HCT116 (cell line): ENCODE results near the gene EEPD1.

ENCODE experiments used
- ATF3 ChIP-seq: IDR thresholded peaks from 2 replicates; pipeline ENCODE4 v1.6.1; 2012
- CTCF ChIP-seq, 3 experiments: fragments of 200-600 bp in 1 of 3; sonication (generic) in 1 of 3; IDR thresholded peaks in 2 of 3; conservative IDR thresholded peaks in 1 of 3; 2 replicates each; pipeline ENCODE4 v1.5.1; 2012 to 2017; ENCODE audit warnings: low read depth in 2 of 3, low read length in 2 of 3, antibody characterized with exemption in 1 of 3, borderline replicate concordance in 1 of 3, control low read depth in 1 of 3, mild to moderate bottlenecking in 1 of 3, mixed read lengths in 1 of 3, mixed run types in 1 of 3, moderate library complexity in 1 of 3; ENCODE audit not compliant: insufficient read depth in 1 of 3
- EZH2 ChIP-seq: fragments of 200-600 bp; sonication (generic); IDR thresholded peaks from 2 replicates; pipeline ENCODE4 v1.6.1; 2017; ENCODE audit warnings: antibody characterized with exemption, mixed run types
- POLR2A ChIP-seq: IDR thresholded peaks from 2 replicates; pipeline ENCODE4 v1.7.0; 2011; ENCODE audit warnings: borderline replicate concordance; ENCODE audit not compliant: insufficient read depth, insufficient read length; ENCODE audit errors: extremely low read depth
- SP1 ChIP-seq: IDR thresholded peaks from 2 replicates; pipeline ENCODE4 v1.6.1; 2012; ENCODE audit warnings: low read depth
- YY1 ChIP-seq: IDR thresholded peaks from 2 replicates; pipeline ENCODE4 v1.6.1; 2011; ENCODE audit warnings: low read length, low read depth, moderate library complexity, mild to moderate bottlenecking; ENCODE audit not compliant: insufficient replicate concordance; ENCODE audit errors: extremely low read depth

- TF ChIP-seq SP1 (no peak), CTCF (IDR thresholded peaks at IDR 0.05 in 2 of 3, conservative IDR thresholded peaks at IDR 0.05 in 1 of 3; ENCODE audit: borderline replicate concordance in 1 of 3, insufficient read depth in 1 of 3, low read depth in 2 of 3, low read length in 2 of 3) (no peak), EZH2 (no peak), ATF3 (no peak), POLR2A (no peak), YY1 (no peak)
Observed at GRCh38 chr7:36158321-36158605, 5.2 kb downstream of the EEPD1 start.
